ENCODE results near the gene LRCH3.

DNA sequence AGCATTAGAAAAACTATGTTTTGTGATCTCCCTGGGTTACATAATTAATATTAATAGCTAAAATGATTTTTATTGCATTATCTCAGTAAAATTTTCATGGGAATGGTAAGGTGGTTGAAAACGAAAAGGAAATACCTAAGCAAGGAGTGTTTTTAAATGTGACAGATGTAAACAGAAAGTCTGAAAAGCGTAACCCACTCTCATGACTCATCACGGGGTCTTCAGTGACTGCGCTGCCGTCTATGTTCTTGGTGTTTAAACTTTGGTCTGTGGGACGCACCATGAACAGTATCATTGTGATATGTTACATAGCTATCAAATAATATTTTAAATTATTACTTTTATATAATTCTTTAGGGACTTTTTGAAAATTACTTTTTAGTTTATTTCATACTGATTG is 19.8 kb downstream of the LRCH3 start:
- TF ChIP-seq, protein P1, sequence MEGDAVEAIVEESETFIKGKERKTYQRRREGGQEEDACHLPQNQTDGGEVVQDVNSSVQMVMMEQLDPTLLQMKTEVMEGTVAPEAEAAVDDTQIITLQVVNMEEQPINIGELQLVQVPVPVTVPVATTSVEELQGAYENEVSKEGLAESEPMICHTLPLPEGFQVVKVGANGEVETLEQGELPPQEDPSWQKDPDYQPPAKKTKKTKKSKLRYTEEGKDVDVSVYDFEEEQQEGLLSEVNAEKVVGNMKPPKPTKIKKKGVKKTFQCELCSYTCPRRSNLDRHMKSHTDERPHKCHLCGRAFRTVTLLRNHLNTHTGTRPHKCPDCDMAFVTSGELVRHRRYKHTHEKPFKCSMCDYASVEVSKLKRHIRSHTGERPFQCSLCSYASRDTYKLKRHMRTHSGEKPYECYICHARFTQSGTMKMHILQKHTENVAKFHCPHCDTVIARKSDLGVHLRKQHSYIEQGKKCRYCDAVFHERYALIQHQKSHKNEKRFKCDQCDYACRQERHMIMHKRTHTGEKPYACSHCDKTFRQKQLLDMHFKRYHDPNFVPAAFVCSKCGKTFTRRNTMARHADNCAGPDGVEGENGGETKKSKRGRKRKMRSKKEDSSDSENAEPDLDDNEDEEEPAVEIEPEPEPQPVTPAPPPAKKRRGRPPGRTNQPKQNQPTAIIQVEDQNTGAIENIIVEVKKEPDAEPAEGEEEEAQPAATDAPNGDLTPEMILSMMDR (IDR thresholded peaks at IDR 0.05): no peak
- no peak for TF ChIP-seq POLR2A (IDR thresholded peaks at IDR 0.05)
